GM12873 (cell line): Measurements from ENCODE around the gene PTP4A1.

Source experiments
- TF ChIP-seq, protein P1 (sequence below): IDR thresholded peaks from 2 replicates; pipeline ENCODE4 v1.5.1; 2012; ENCODE audit warnings: low read depth, mild to moderate bottlenecking, moderate library complexity, low read length, control low read depth; ENCODE audit not compliant: insufficient read depth; ENCODE audit errors: missing control alignments

PTP4A1 gene

DNA sequence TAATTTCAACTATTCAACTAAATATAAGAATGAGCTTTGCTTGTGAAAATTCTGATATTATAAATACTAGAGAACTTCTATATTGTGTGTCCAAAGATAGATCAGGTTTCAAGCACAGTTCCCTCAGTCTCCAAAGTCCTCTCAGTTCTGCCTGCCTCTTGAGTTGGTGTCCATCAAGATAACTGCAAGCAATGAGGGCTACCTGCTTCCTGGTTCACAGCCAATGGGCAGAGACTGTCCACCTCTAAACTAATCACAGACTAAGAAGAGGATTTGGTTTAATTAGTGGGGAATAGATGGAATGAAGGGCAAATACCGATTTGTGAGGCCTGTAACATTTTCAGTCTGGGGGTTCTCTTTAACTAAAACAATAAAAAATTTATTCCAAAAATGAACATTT, 41.3 kb upstream of the PTP4A1 start:
- TF ChIP-seq, protein P1, sequence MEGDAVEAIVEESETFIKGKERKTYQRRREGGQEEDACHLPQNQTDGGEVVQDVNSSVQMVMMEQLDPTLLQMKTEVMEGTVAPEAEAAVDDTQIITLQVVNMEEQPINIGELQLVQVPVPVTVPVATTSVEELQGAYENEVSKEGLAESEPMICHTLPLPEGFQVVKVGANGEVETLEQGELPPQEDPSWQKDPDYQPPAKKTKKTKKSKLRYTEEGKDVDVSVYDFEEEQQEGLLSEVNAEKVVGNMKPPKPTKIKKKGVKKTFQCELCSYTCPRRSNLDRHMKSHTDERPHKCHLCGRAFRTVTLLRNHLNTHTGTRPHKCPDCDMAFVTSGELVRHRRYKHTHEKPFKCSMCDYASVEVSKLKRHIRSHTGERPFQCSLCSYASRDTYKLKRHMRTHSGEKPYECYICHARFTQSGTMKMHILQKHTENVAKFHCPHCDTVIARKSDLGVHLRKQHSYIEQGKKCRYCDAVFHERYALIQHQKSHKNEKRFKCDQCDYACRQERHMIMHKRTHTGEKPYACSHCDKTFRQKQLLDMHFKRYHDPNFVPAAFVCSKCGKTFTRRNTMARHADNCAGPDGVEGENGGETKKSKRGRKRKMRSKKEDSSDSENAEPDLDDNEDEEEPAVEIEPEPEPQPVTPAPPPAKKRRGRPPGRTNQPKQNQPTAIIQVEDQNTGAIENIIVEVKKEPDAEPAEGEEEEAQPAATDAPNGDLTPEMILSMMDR = no peak

DNA sequence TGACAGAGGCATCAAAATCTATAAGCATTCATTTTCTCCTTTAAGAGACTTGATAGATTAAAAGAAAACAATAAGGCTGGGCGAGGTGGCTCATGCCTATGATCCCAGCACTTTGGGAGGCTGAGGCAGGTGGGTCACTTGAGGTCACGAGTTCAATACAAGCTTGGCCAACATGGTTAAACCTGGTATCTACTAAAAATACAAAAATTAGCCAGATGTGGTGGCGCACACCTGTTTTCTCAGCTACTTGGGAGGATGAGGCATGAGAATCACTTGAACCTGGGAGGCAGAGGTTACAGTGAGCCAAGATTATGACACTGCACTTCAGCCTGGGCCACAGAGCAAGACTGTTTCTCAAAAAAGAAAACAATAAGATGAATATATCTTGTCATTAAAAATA, 39.3 kb upstream of the PTP4A1 start:
- TF ChIP-seq, protein P1 = no peak

DNA sequence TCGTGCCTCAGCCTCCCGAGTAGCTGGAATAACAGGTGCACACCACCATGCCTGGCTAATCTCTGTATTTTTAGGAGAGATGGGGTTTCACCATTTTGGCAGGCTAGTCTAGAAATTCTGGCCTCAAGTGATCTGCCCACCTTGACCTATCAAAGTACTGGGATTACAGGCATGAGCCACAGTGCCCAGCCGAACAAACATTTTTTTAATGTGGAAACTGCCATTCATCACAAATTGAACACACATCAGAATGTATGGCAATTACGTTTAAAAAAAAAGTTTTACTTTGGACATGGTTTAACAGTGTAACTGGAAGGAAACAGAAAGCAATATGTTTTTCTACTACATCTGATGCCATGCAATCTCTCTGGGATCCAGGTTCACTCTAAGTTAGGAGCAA, 38.3 kb upstream of the PTP4A1 start:
- TF ChIP-seq, protein P1 = no peak

DNA sequence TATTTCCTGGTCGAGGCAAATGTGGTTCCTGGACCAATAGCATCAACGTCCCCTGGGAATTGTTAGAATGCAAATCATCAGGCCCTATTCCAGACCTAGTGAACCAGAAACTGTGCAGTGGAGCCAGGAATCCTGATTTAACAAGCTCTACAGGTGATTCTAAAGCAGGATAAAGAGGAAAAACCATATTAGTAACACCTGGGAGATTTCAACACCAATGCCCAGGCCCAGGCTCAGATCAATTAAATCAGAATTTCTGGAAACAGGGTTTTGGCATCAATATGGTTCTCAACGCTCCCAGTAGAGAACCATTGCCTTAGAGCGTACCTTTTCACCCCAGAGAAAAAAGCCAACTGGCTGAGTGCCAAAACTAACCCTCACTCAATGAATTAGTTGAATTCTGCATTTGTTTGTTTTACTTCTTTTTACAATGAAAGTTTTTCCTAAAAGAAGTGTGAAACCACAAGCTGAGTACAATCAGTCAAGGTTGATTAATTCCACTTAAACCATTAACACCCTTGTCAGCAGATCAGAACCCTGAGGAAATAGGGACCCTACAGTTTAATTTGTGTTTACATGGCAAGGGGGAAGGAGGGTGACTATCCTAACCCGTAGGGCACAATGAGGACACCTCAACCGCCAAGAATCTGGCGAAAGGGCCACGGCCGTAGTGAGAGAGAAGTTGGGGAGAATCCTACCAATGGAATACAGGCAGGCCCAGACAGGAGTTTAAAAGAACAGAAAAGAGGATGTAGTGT, 34.9 kb upstream of the PTP4A1 start:
- TF ChIP-seq, protein P1 = no peak

DNA sequence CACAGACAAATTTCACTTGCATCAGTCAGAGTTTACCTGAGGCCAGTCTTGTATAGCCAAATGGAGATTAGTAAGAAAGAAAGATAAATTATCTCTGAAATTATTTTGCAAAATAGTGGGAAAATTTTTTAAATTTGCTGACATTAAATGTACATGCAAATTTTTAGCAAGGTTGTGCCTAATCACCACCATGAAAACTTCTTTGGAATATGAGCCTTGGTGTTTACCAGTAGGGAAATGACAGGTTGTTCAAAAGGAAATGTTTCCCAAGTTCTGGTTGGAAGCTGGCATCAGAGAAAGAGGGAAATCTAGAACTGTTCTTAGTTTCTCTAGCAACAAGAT, 34.4 kb upstream of the PTP4A1 start:
- TF ChIP-seq, protein P1 = no peak

DNA sequence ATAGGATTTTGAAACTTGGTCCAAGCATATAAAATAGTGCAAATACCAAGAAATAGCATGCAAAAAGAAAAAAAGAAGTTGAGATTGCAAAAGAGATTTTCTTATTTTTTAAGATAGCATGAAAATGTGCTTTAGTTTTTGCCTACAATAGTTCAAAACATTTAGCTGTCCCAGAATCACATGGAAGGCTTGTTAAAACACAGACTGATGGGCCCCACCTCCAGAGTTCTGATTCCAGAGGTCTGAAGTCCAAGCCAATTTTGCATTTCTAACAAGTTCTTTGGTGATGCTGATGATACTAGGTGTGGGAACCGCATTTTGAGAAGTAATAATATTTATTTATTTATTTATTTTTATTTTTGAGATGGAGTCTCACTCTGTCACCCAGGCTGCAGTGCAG, 33.7 kb upstream of the PTP4A1 start:
- TF ChIP-seq, protein P1 = no peak

DNA sequence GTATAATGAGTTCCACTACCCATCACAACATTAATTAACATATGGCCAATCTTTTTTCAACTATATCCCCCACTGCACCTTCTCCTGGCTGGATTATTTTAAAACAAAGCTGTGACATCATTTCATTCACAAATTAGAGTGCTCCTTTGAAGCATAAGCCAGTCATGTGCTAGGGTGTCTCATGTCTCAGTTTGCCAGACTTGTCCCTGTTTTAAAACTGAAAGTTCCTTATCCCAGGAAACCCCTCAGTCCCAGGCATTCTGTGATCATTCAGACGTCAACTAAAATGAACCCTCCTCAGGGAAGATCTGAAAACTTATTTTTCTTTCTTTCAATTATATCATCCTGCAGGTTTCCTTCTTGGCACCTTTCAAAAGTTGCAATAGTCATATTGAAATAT, 29.3 kb upstream of the PTP4A1 start:
- TF ChIP-seq, protein P1 = no peak
